K562 (cell line): ENCODE data around the gene SPRING1. TPM values are rescaled to one million over a fixed set of nuclear protein-coding genes. Genes with fewer than 3 reads are reported as not detected.

Experiments used
- ATAC-seq: fragments of 200-7000 bp; cut with Tn5 transposase; 3 replicates; pipeline ENCODE4 v1.9.1; 2020; ENCODE audit warnings: moderate library complexity
- BruUV-seq: library from RNA; stranded (reverse); fragments of 400-500 nt; replicated peaks from 2 replicates; lab custom pipeline; 2021; lab: Mats Ljungman, UMichigan
- CTCF ChIA-PET: fragments of 300-600 bp; formaldehyde crosslinking; extraction: SDS; loops from one replicate; lab custom pipeline; 2021; ENCODE audit warnings: low intra/inter-chr PET ratio; lab: Yijun Ruan, JAX
- POLR2A ChIA-PET: fragments of 300-600, 350-650 bp; sonication (Branson Sonifier 250); formaldehyde crosslinking; extraction: SDS; loops from one replicate; lab custom pipeline; 2021; ENCODE audit warnings: antibody characterized with exemption, inconsistent platforms; lab: Yijun Ruan, JAX
- DNase-seq, 4 experiments: peaks; one replicate each; pipeline versions ENCODE4 v3.0.0 to v3.0.0-alpha.2; 2011 to 2018; ENCODE audit warnings: low spot score in 3 of 4, mixed read lengths in 3 of 4; ENCODE audit errors: extremely low read depth in 1 of 4
- FAIRE-seq: peaks from 2 replicates; lab custom pipeline; 2011; peaks lifted over from hg19 to GRCh38; lab: Jason Lieb, UNC
- H2AFZ ChIP-seq: 2 replicates; pipeline ENCODE4 v1.6.0; 2011; ENCODE audit warnings: low read depth, low read length, control low read depth, inconsistent platforms
- H3K27ac ChIP-seq: fragments of 200-600 bp; 3 replicates; pipeline ENCODE4 v1.8.0; 2011; ENCODE audit warnings: low read depth, mild to moderate bottlenecking, control low read depth, inconsistent platforms, low read length, moderate library complexity, mixed read lengths; ENCODE audit errors: extremely low read depth
- H3K27me3 ChIP-seq, 2 experiments: fragments of 300-600 bp in 1 of 2; 2 replicates in 1 of 2; 3 replicates in 1 of 2; pipeline versions ENCODE4 v1.6.0 to v1.8.0; 2011; ENCODE audit warnings: inconsistent platforms in 2 of 2, low read length in 2 of 2, mild to moderate bottlenecking in 1 of 2, mixed read lengths in 1 of 2, moderate library complexity in 1 of 2; ENCODE audit not compliant: control insufficient read depth in 2 of 2, insufficient read depth in 2 of 2
- H3K36me3 ChIP-seq: fragments of 300-600 bp; 3 replicates; pipeline ENCODE4 v1.8.0; 2011; ENCODE audit warnings: mild to moderate bottlenecking, low read length, inconsistent platforms; ENCODE audit not compliant: control insufficient read depth, insufficient read depth
- H3K4me1 ChIP-seq, 2 experiments: fragments of 200-600 bp in 1 of 2; replicated peaks in 1 of 2; 2 replicates in 1 of 2; 3 replicates in 1 of 2; pipeline versions ENCODE4 v1.5.1 to v1.8.0; 2011; ENCODE audit warnings: inconsistent platforms in 2 of 2, low read length in 2 of 2, mild to moderate bottlenecking in 1 of 2, mixed read lengths in 1 of 2, moderate library complexity in 1 of 2; ENCODE audit not compliant: control insufficient read depth in 2 of 2, insufficient read depth in 2 of 2
- H3K4me2 ChIP-seq: 2 replicates; pipeline ENCODE4 v1.6.1; 2011; ENCODE audit warnings: low read length, control low read depth, inconsistent platforms, mixed read lengths; ENCODE audit not compliant: insufficient read depth
- H3K4me3 ChIP-seq: fragments of 200-600 bp; sonication (generic), shearing (Covaris generic); 2 replicates; pipeline ENCODE4 v1.5.1; 2016; ENCODE audit warnings: control low read depth, inconsistent platforms
- H3K79me2 ChIP-seq: fragments of 200-600 bp; 3 replicates; pipeline ENCODE4 v1.8.0; 2011; ENCODE audit warnings: low read length, inconsistent platforms; ENCODE audit not compliant: control insufficient read depth, insufficient read depth
- H3K9ac ChIP-seq, 2 experiments: 2 replicates each; pipeline versions ENCODE4 v1.6.0 to v1.6.1; 2011; ENCODE audit warnings: low read depth in 2 of 2, low read length in 2 of 2, control low read depth in 1 of 2, inconsistent platforms in 1 of 2, mild to moderate bottlenecking in 1 of 2, mixed read lengths in 1 of 2; ENCODE audit not compliant: insufficient read depth in 1 of 2
- H3K9me1 ChIP-seq: one replicate; pipeline ENCODE4 v1.6.0; 2011; ENCODE audit warnings: inconsistent platforms, mild to moderate bottlenecking, low read length, moderate library complexity; ENCODE audit not compliant: control insufficient read depth, insufficient read depth
- H3K9me3 ChIP-seq: replicated peaks from 2 replicates; pipeline ENCODE4 v1.5.1; 2011; ENCODE audit warnings: low read depth, low read length, inconsistent platforms; ENCODE audit not compliant: control insufficient read depth, insufficient read depth
- H4K20me1 ChIP-seq: replicated peaks from 2 replicates; pipeline ENCODE4 v1.6.1; 2011; ENCODE audit warnings: low read length, inconsistent platforms, mixed read lengths; ENCODE audit not compliant: control insufficient read depth, insufficient read depth
- CEBPB ChIP-seq: fragments of 450-650 bp; IDR thresholded peaks from 2 replicates; pipeline ENCODE4 v1.6.1; 2016; ENCODE audit warnings: missing genetic modification characterization, missing compliant biosample characterization
- WHSC1 ChIP-seq: IDR thresholded peaks from one replicate; pipeline ENCODE4 v1.6.1; 2012; ENCODE audit warnings: low read length, control low read depth, inconsistent platforms
- WGBS: fragments of 100-300 bp; shearing (Covaris generic); methylation state at CpG from one replicate; pipeline ENCODE4 v1.1.6; 2016; ENCODE audit warnings: low coverage, mixed read lengths; ENCODE audit not compliant: insufficient coverage; ENCODE audit errors: missing lambda C conversion rate; 5-methylcytosine and 5-hydroxymethylcytosine counted together
- in situ Hi-C: fragments of 300-500 bp; cut with MboI; formaldehyde crosslinking; loops from 4 replicates; pipeline ENCODE4 v1.15.0; 2018; ENCODE audit warnings: inconsistent platforms, mixed read lengths
- intact Hi-C: fragments of 100-400 bp; cut with micrococcal nuclease; formaldehyde crosslinking; loops from 2 replicates; pipeline ENCODE4 v1.14.2; 2022
- polyA plus RNA-seq, 8 experiments: library from polyadenylated mRNA; depleted of rRNA in 4 of 8; stranded (reverse) in 5 of 8; unstranded in 3 of 8; fragments of >200 nt; fragmentation: Nextera tagmentation in 2 of 8; fragmentation: Illumina TruSeq in 1 of 8; extraction: Ambion mirVana in 2 of 8; extraction: Trizol in 1 of 8; gene quantifications; 2 replicates each; pipeline versions ENCODE4 v1.2.1 to v1.2.3, GENCODE V29; 2011 to 2014; ENCODE audit warnings: inconsistent platforms in 1 of 8, missing spikeins in 1 of 8
- total RNA-seq, 7 experiments: library from RNA; depleted of rRNA in 6 of 7; stranded (reverse); fragments of >200 nt in 6 of 7; fragmentation: Illumina TruSeq in 2 of 7; extraction: Trizol in 2 of 7; gene quantifications; 2 replicates each; pipeline versions ENCODE4 v1.2.1 to v1.2.3, GENCODE V29; 2011 to 2021; ENCODE audit warnings: low replicate concordance in 1 of 7
- TF ChIP-seq, protein P1 (sequence below): fragments of 200-800 bp; sonication (Bioruptor generic); IDR thresholded peaks from 2 replicates; pipeline ENCODE4 v1.6.1; 2017; ENCODE audit warnings: missing genetic modification characterization, missing compliant biosample characterization
- TF ChIP-seq, protein P2 (sequence below): fragments of 450-650 bp; IDR thresholded peaks from 2 replicates; pipeline ENCODE4 v1.6.1; 2016; ENCODE audit warnings: low read depth

SPRING1 gene
- total and polyA plus RNA-seq, 9 of the 15 experiments (the other 6 are each of a cell fraction or from before 2014, with no cell fraction given) = 1.1 to 20.0 (median 8.0) TPM

DNA sequence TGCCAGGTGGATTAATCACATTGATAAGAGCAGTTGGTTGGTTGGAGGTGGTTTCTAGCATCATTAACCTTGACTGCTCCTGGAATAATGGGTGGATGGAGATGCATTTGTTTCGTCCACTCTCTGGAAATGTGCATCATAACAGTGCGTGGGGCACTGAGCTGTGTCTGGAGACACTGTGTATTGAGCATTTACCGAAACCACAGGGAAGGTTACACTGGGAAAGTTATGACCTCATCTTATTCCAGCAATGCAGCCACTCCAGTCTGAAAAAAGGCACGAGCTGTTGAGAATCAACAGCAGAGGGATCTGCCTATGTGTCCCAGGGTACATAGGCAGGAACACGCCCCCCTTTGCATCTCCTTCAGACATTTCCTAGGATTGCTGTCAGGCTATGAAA lies 27.4 kb upstream of the SPRING1 start:
- in situ Hi-C loops = no loop called here
- Histone ChIP-seq H3K9me3 (no peaks in the 10 kb centered on the region), H3K4me1 (peaks cover 0 to 4% of the 10 kb centered on the region in 2 experiments; a peak in 1 of 5 replicates), H3K27me3 (no peaks in the 10 kb centered on the region), H3K4me3 (no peak overlapping the region), H3K27ac (no peak overlapping the region), H3K79me2 (peaks cover 17% of the 10 kb centered on the region; the same call in 2 of the 3 replicates), H4K20me1 (no peaks in the 10 kb centered on the region; the same call in 1 of the 2 replicates), H3K9me1 (peaks cover 4% of the 10 kb centered on the region), H3K4me2 (no peak overlapping the region), H3K36me3 (peaks cover 6% of the 10 kb centered on the region; the same call in 1 of the 3 replicates), H2AFZ (no peak overlapping the region), H3K9ac (no peak overlapping the region)
- no peak for FAIRE-seq
- BruUV-seq = no TSS peak
- intact Hi-C loops = no loop called here
- ChIA-PET CTCF (interaction anchor here (0.6 kb wide), 1 partner anchor 61 kb away, joined by 3 read pairs; no protein-coding TSS in a partner anchor), POLR2A (no interaction called here)
- WGBS = 42% methylated on average over 5 of the region's 5 CpGs
- no peak for DNase-seq
- no peak for ATAC-seq
- no peak for TF ChIP-seq CEBPB (tag)
- TF ChIP-seq WHSC1 = no peak
- TF ChIP-seq, protein P1, sequence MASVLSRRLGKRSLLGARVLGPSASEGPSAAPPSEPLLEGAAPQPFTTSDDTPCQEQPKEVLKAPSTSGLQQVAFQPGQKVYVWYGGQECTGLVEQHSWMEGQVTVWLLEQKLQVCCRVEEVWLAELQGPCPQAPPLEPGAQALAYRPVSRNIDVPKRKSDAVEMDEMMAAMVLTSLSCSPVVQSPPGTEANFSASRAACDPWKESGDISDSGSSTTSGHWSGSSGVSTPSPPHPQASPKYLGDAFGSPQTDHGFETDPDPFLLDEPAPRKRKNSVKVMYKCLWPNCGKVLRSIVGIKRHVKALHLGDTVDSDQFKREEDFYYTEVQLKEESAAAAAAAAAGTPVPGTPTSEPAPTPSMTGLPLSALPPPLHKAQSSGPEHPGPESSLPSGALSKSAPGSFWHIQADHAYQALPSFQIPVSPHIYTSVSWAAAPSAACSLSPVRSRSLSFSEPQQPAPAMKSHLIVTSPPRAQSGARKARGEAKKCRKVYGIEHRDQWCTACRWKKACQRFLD (CRISPR knock-in tag) = no peak
- TF ChIP-seq, protein P2, sequence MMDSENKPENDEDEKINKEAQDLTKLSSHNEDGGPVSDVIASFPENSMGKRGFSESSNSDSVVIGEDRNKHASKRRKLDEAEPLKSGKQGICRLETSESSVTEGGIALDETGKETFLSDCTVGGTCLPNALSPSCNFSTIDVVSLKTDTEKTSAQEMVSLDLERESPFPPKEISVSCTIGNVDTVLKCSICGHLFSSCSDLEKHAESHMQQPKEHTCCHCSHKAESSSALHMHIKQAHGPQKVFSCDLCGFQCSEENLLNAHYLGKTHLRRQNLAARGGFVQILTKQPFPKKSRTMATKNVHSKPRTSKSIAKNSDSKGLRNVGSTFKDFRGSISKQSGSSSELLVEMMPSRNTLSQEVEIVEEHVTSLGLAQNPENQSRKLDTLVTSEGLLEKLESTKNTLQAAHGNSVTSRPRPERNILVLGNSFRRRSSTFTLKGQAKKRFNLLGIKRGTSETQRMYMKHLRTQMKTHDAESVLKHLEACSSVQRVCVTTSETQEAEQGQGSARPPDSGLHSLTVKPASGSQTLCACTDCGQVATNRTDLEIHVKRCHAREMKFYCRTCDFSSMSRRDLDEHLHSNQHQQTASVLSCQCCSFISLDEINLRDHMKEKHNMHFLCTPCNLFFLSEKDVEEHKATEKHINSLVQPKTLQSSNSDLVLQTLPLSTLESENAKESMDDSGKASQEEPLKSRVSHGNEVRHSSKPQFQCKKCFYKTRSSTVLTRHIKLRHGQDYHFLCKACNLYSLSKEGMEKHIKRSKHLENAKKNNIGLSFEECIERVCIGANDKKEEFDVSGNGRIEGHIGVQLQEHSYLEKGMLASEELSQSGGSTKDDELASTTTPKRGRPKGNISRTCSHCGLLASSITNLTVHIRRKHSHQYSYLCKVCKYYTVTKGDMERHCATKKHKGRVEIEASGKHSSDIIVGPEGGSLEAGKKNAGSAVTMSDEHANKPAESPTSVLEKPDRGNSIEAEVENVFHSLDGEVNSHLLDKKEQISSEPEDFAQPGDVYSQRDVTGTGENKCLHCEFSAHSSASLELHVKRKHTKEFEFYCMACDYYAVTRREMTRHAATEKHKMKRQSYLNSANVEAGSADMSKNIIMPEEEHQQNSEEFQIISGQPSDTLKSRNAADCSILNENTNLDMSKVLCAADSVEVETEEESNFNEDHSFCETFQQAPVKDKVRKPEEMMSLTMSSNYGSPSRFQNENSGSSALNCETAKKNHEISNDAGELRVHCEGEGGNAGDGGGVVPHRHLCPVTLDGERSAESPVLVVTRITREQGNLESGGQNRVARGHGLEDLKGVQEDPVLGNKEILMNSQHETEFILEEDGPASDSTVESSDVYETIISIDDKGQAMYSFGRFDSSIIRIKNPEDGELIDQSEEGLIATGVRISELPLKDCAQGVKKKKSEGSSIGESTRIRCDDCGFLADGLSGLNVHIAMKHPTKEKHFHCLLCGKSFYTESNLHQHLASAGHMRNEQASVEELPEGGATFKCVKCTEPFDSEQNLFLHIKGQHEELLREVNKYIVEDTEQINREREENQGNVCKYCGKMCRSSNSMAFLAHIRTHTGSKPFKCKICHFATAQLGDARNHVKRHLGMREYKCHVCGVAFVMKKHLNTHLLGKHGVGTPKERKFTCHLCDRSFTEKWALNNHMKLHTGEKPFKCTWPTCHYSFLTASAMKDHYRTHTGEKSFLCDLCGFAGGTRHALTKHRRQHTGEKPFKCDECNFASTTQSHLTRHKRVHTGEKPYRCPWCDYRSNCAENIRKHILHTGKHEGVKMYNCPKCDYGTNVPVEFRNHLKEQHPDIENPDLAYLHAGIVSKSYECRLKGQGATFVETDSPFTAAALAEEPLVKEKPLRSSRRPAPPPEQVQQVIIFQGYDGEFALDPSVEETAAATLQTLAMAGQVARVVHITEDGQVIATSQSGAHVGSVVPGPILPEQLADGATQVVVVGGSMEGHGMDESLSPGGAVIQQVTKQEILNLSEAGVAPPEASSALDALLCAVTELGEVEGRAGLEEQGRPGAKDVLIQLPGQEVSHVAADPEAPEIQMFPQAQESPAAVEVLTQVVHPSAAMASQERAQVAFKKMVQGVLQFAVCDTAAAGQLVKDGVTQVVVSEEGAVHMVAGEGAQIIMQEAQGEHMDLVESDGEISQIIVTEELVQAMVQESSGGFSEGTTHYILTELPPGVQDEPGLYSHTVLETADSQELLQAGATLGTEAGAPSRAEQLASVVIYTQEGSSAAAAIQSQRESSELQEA = no peak
- TF ChIP-seq, all 486 proteins: peak for 0
